K562 (cell line): ENCODE data around the gene SRCAP. TPM values are rescaled to one million over a fixed set of nuclear protein-coding genes. Genes with fewer than 3 reads are reported as not detected.

ENCODE experiments used
- AFF4 ChIP-seq: sonication (generic); formaldehyde crosslinking; IDR thresholded peaks from 2 replicates; pipeline ENCODE4 v1.8.0; 2023; ENCODE audit warnings: mild to moderate bottlenecking, missing genetic modification reagents
- COPS2 ChIP-seq: fragments of 450-650 bp; conservative IDR thresholded peaks from 2 replicates; pipeline ENCODE4 v1.6.1; 2016; ENCODE audit warnings: mild to moderate bottlenecking, moderate library complexity
- CREM ChIP-seq: IDR thresholded peaks from 2 replicates; pipeline ENCODE4 v1.6.1; 2014; ENCODE audit warnings: antibody characterized with exemption, low read depth
- ESRRA ChIP-seq: fragments of 450-650 bp; IDR thresholded peaks from 2 replicates; pipeline ENCODE4 v1.6.1; 2014; ENCODE audit warnings: low read depth, mild to moderate bottlenecking, moderate library complexity, borderline replicate concordance
- GTF2E2 ChIP-seq: fragments of 200-800 bp; sonication (Bioruptor generic); IDR thresholded peaks from 2 replicates; pipeline ENCODE4 v1.6.1; 2016; ENCODE audit warnings: missing genetic modification characterization, missing compliant biosample characterization
- HLTF ChIP-seq: fragments of 450-650 bp; IDR thresholded peaks from 2 replicates; pipeline ENCODE4 v1.6.1; 2016
- MAX ChIP-seq: sonication (generic); formaldehyde crosslinking; IDR thresholded peaks from 2 replicates; pipeline ENCODE4 v1.9.0; 2022; ENCODE audit warnings: mild to moderate bottlenecking, missing genetic modification reagents
- OTX1 ChIP-seq: fragments of 450-650 bp; formaldehyde crosslinking; IDR thresholded peaks from 2 replicates; pipeline ENCODE4 v1.4.0; 2022; ENCODE audit warnings: mild to moderate bottlenecking
- PRDM10 ChIP-seq: fragments of 450-650 bp; IDR thresholded peaks from 2 replicates; pipeline ENCODE4 v1.6.1; 2018; ENCODE audit not compliant: partially characterized antibody
- SP2 ChIP-seq: IDR thresholded peaks from 2 replicates; pipeline ENCODE4 v1.6.1; 2011; ENCODE audit warnings: mild to moderate bottlenecking, low read depth, low read length, moderate library complexity; ENCODE audit not compliant: poor library complexity, severe bottlenecking; ENCODE audit errors: extremely low read depth
- SRF ChIP-seq, 2 experiments: fragments of 250-450, 450-650 bp in 1 of 2; sonication (Bioruptor Pico) in 1 of 2; sonication (generic) in 1 of 2; formaldehyde crosslinking; IDR thresholded peaks; 2 replicates each; pipeline versions ENCODE4 v1.5.0 to v1.5.1; 2020 to 2022; ENCODE audit warnings: mild to moderate bottlenecking in 1 of 2, missing genetic modification reagents in 1 of 2
- TARDBP ChIP-seq: fragments of 450-650 bp; IDR thresholded peaks from 2 replicates; pipeline ENCODE4 v1.6.1; 2016
- TCF15 ChIP-seq: fragments of 250-450 bp; sonication (Bioruptor Pico); IDR thresholded peaks from 2 replicates; pipeline ENCODE4 v1.8.0; 2022; ENCODE audit warnings: moderate library complexity, mild to moderate bottlenecking, inconsistent platforms
- USF1 ChIP-seq: sonication (generic); formaldehyde crosslinking; IDR thresholded peaks from 2 replicates; pipeline ENCODE4 v1.9.0; 2022; ENCODE audit warnings: mild to moderate bottlenecking, missing genetic modification reagents
- ZNF398 ChIP-seq: fragments of 250-450 bp; sonication (Bioruptor Pico); IDR thresholded peaks from 2 replicates; pipeline ENCODE4 v1.8.0; 2021; ENCODE audit warnings: moderate library complexity, mild to moderate bottlenecking, inconsistent platforms
- polyA plus RNA-seq, 8 experiments: library from polyadenylated mRNA; depleted of rRNA in 4 of 8; stranded (reverse) in 5 of 8; unstranded in 3 of 8; fragments of >200 nt; fragmentation: Nextera tagmentation in 2 of 8; fragmentation: Illumina TruSeq in 1 of 8; extraction: Ambion mirVana in 2 of 8; extraction: Trizol in 1 of 8; gene quantifications; 2 replicates each; pipeline versions ENCODE4 v1.2.1 to v1.2.3, GENCODE V29; 2011 to 2014; ENCODE audit warnings: inconsistent platforms in 1 of 8, missing spikeins in 1 of 8
- total RNA-seq, 7 experiments: library from RNA; depleted of rRNA in 6 of 7; stranded (reverse); fragments of >200 nt in 6 of 7; fragmentation: Illumina TruSeq in 2 of 7; extraction: Trizol in 2 of 7; gene quantifications; 2 replicates each; pipeline versions ENCODE4 v1.2.1 to v1.2.3, GENCODE V29; 2011 to 2021; ENCODE audit warnings: low replicate concordance in 1 of 7

The SRCAP gene
- total and polyA plus RNA-seq, 9 of the 15 experiments (the other 6 are each of a cell fraction or from before 2014, with no cell fraction given): 0.21 to 62.6 (median 5.8) TPM

- TF ChIP-seq AFF4 (CRISPR knock-in tag): peak; percentile 63; the same call in 1 of the 2 replicates
- TF ChIP-seq OTX1: peak; percentile 79; the same call in 1 of the 2 replicates
- TF ChIP-seq SRF (CRISPR knock-in tag; IDR thresholded peaks at IDR 0.05): peak in 1 of 2 experiments; percentile 69; a peak in 2 of 4 replicates
- no peak for TF ChIP-seq SP2
- peak; percentile 43; the same call in 1 of the 2 replicates for TF ChIP-seq ESRRA
- TF ChIP-seq GTF2E2 (tag): peak; percentile 74; the same call in 1 of the 2 replicates
- TF ChIP-seq HLTF: no peak
- peak; percentile 84 for TF ChIP-seq MAX (CRISPR knock-in tag)
- TF ChIP-seq TCF15 (CRISPR knock-in tag): no peak
- no peak for TF ChIP-seq TARDBP
- TF ChIP-seq CREM: peak; percentile 83
- TF ChIP-seq COPS2: no peak
- peak; percentile 77 for TF ChIP-seq PRDM10
- TF ChIP-seq ZNF398 (CRISPR knock-in tag): no peak
- peak; percentile 99 for TF ChIP-seq USF1 (CRISPR knock-in tag)
These were observed 49.0 kb downstream of the SRCAP start, which contains the start of gene PHKG2 (continued) for GRCh38 chr16:30747799-30748633.
